ENCODE measurements around the gene ROBO3. TPM values are rescaled to one million over a fixed set of nuclear protein-coding genes. Genes with fewer than 3 reads are reported as not detected.

Gene ROBO3
- total RNA-seq, 1 donor from 2014 or later: 5.9 TPM

DNA sequence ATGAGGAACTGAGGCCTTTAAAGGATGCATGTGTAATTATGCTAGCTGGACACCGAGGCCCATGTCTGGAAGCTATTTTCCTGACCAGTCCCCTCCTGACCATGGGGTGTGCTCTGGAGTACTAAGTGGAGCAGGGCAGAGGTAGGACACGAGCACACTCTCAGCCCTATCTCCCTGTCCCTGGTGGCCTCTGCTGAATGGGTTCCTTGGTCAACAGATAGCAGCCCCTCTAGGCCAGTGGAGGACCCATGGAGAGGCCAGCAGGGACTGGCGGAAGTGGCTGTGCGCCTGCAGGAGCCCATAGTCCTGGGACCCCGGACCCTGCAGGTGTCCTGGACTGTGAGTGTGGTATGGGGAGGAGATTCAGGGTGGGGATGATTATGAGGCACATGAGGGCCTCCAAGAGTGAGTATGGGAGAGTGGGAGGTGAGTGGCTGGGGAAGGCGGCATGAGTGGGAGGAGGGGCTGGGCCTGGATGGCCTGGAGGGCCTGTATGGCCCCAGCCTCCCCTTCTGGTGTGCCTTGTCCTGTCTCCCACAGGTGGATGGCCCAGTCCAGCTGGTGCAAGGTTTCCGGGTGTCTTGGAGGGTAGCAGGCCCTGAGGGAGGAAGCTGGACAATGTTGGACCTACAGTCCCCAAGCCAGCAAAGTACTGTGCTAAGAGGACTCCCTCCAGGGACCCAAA lies 9.5 kb downstream of the ROBO3 start:
- no peak for TF ChIP-seq CTCF (IDR thresholded peaks at IDR 0.05; ENCODE audit: partially characterized antibody, unreplicated experiment)
- Mint-ChIP-seq H3K27me3 (ENCODE audit: unreplicated experiment) (peaks cover 38% of the 10 kb centered on the region), H3K27ac (ENCODE audit: unreplicated experiment) (no peak overlapping the region), H3K4me3 (ENCODE audit: unreplicated experiment) (no peak overlapping the region), H3K36me3 (ENCODE audit: unreplicated experiment) (no peaks in the 10 kb centered on the region), H3K9me3 (ENCODE audit: unreplicated experiment) (peaks cover 1% of the 10 kb centered on the region), H3K4me1 (ENCODE audit: low read depth, unreplicated experiment) (peaks cover 6% of the 10 kb centered on the region)
- no peak for DNase-seq

GRCh38 chr11:124875401-124875800 lies 10.2 kb downstream of the ROBO3 start:
- TF ChIP-seq CTCF (IDR thresholded peaks at IDR 0.05; ENCODE audit: partially characterized antibody, unreplicated experiment): no peak

DNA sequence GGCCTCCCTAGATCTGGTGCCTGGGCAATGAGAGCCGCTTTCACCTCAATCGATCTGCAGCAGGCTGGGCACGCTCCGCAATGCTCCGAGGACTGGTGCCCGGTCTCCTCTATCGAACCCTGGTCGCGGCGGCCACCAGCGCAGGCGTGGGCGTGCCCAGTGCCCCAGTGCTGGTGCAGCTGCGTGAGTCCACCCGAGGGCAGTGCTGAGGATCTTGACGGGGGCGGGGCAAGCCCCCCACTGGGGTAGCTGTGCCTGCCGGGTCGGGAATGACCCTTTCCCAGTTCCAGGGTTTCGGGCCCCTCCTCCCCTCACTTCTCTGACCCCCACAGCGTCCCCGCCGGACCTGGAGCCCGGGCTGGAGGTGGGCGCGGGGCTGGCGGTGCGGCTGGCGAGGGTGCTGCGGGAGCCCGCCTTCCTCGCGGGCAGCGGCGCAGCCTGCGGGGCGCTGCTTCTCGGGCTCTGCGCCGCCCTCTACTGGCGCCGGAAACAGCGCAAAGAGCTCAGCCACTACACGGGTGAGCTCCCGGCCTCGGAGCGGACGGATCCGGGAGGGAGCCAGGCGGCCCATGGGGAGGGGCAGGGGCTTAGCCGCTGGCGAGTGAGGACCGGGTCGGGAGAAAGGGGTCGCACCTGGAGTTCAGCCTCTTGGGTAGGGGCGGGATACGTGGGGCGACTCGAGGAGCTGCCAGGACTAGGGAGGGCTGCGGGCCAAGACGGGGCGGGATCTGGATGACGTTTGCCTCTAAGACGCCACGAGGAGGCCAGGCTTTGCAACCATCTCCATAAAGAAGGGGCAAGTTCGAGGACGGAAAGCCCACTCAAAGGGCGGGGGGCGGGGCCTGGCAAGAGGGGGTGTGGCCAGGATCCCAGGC lies 10.9 kb downstream of the ROBO3 start:
- Mint-ChIP-seq H3K27ac (ENCODE audit: unreplicated experiment) (peak overlapping the region; percentile 79), H3K27me3 (ENCODE audit: unreplicated experiment) (peaks cover 28% of the 10 kb centered on the region), H3K36me3 (ENCODE audit: unreplicated experiment) (no peaks in the 10 kb centered on the region), H3K4me3 (ENCODE audit: unreplicated experiment) (peak overlapping the region; percentile 81), H3K4me1 (ENCODE audit: low read depth, unreplicated experiment) (peaks cover 6% of the 10 kb centered on the region), H3K9me3 (ENCODE audit: unreplicated experiment) (peaks cover 1% of the 10 kb centered on the region)
- TF ChIP-seq CTCF (IDR thresholded peaks at IDR 0.05; ENCODE audit: partially characterized antibody, unreplicated experiment): peak; percentile 63
- peak; percentile 92 for DNase-seq

More at GRCh38 chr11:124875401-124875800, 10.2 kb downstream of the ROBO3 start:
- no peaks in the 10 kb centered on the region for H3K36me3 Mint-ChIP-seq (ENCODE audit: unreplicated experiment)
- peaks cover 1% of the 10 kb centered on the region for H3K9me3 Mint-ChIP-seq (ENCODE audit: unreplicated experiment)
- DNase-seq: no peak
- peaks cover 6% of the 10 kb centered on the region for H3K4me1 Mint-ChIP-seq (ENCODE audit: low read depth, unreplicated experiment)
- peak overlapping the region; percentile 77 for H3K4me3 Mint-ChIP-seq (ENCODE audit: unreplicated experiment)
- peaks cover 31% of the 10 kb centered on the region for H3K27me3 Mint-ChIP-seq (ENCODE audit: unreplicated experiment)
- H3K27ac Mint-ChIP-seq (ENCODE audit: unreplicated experiment): no peak overlapping the region

GRCh38 chr11:124876818-124877630 lies 11.8 kb downstream of the ROBO3 start:
- H3K9me3 Mint-ChIP-seq (ENCODE audit: unreplicated experiment): peaks cover 1% of the 10 kb centered on the region
- H3K36me3 Mint-ChIP-seq (ENCODE audit: unreplicated experiment): no peaks in the 10 kb centered on the region
- H3K4me1 Mint-ChIP-seq (ENCODE audit: low read depth, unreplicated experiment): peaks cover 6% of the 10 kb centered on the region
- TF ChIP-seq CTCF (IDR thresholded peaks at IDR 0.05; ENCODE audit: partially characterized antibody, unreplicated experiment): no peak
- H3K27ac Mint-ChIP-seq (ENCODE audit: unreplicated experiment): no peak overlapping the region
- no peak for DNase-seq
- H3K27me3 Mint-ChIP-seq (ENCODE audit: unreplicated experiment): peaks cover 23% of the 10 kb centered on the region
- peak overlapping the region; percentile 81 for H3K4me3 Mint-ChIP-seq (ENCODE audit: unreplicated experiment)

All from glutamatergic neuron (in vitro differentiated cells).